ENCODE data around the gene AGBL4.

Gene AGBL4

GRCh38 chr1:48568501-48568900 is 1455.3 kb downstream of the AGBL4 start:
- Histone ChIP-seq H3K4me3 (ENCODE audit: low read depth, low read length) (no peak overlapping the region), H3K36me3 (ENCODE audit: control insufficient read depth in 2 of 2, insufficient read depth in 1 of 2, low read length in 2 of 2) (no peaks in the 10 kb centered on the region), H3K9me3 (ENCODE audit: control insufficient read depth, insufficient read depth, low read depth, low read length) (no peaks in the 10 kb centered on the region), H3K4me1 (ENCODE audit: control insufficient read depth, insufficient read depth, low read length) (no peaks in the 10 kb centered on the region), H3K27ac (ENCODE audit: extremely low read depth, low read depth, low read length) (no peak overlapping the region)
- TF ChIP-seq ZNF280D (tag by site-specific recombination; IDR thresholded peaks at IDR 0.05) (no peak), KLF9 (tag by site-specific recombination; IDR thresholded peaks at IDR 0.05; ENCODE audit: low read depth) (no peak), ZNF223 (tag by site-specific recombination; IDR thresholded peaks at IDR 0.05) (no peak), KLF17 (tag by site-specific recombination; IDR thresholded peaks at IDR 0.05) (no peak), ZNF146 (tag by site-specific recombination; IDR thresholded peaks at IDR 0.05) (no peak), ZIC2 (tag by site-specific recombination; IDR thresholded peaks at IDR 0.05) (no peak), ZNF184 (tag by site-specific recombination; IDR thresholded peaks at IDR 0.05) (no peak), ZNF354C (tag by site-specific recombination; IDR thresholded peaks at IDR 0.05; ENCODE audit: borderline replicate concordance, low read depth) (no peak), ZBTB21 (tag by site-specific recombination; IDR thresholded peaks at IDR 0.05) (no peak), ZNF155 (tag by site-specific recombination; IDR thresholded peaks at IDR 0.05) (no peak), ZNF561 (tag by site-specific recombination; IDR thresholded peaks at IDR 0.05; ENCODE audit: borderline replicate concordance) (no peak), ZBTB49 (tag by site-specific recombination; IDR thresholded peaks at IDR 0.05; ENCODE audit: low read depth) (no peak), ZNF341 (tag by site-specific recombination; IDR thresholded peaks at IDR 0.05; ENCODE audit: low read depth) (no peak), INSM2 (tag by site-specific recombination; IDR thresholded peaks at IDR 0.05) (no peak), ZBTB17 (tag by site-specific recombination; IDR thresholded peaks at IDR 0.05) (no peak), ZNF174 (tag by site-specific recombination; IDR thresholded peaks at IDR 0.05) (no peak), ZBTB6 (tag by site-specific recombination; IDR thresholded peaks at IDR 0.05) (no peak)
- CTCF ChIA-PET: interaction anchor here (1.3 kb wide), 1 partner anchor 109 kb away, joined by 4 read pairs; no protein-coding TSS in a partner anchor
- POLR2A ChIA-PET: no interaction called here

Measured in HEK293 (cell line).